GM15510 (cell line): ENCODE data around the gene PSKH1.

Experiments
- POLR2A ChIP-seq: IDR thresholded peaks from 3 replicates; pipeline ENCODE4 v1.6.1; 2011; ENCODE audit warnings: borderline replicate concordance; ENCODE audit not compliant: insufficient read length; ENCODE audit errors: extremely low read depth

PSKH1 gene

DNA sequence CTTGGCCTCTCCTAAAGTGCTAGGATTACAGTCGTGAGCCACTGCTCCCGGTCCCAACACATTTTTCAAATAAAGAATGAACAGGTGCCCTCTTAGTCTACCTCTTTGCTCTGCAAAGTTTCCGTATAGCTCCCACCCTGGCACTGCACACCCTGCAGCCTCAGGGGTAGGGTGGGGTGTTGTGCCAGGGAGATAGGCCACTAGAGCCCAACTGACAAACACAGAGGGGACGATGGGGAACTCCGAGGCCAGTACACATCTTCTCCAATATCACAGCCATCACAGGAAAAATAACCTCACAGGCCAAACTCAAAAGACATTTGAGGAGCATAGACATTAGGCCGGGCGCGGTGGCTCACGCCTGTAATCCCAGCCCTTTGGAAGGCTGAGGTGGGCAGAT, 78.1 kb downstream of the PSKH1 start:
- TF ChIP-seq POLR2A: no peak

- no peak for TF ChIP-seq POLR2A
These were observed 82.5 kb downstream of the PSKH1 start for GRCh38 chr16:67975321-67976105.

GRCh38 chr16:67976205-67976604, 83.2 kb downstream of the PSKH1 start:
- TF ChIP-seq POLR2A: no peak

DNA sequence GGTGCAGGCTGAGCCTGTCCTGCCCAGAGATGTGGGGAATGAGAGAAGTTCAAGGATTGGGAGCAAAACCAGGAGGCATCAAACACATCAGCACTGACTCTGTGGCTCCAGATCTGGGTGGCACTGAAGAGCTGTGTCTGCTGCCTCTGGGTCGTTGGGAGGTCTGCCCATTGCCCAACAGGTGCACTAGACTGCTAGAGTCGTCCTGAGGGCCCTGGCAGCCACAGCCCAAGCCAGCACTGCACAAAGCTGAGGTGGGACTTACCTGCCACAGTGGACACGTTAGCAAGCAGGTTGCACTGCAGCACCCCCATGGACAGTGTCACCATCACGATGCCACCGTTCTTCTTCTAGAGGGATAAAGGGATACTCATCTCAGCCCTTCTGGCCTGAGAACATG, 84.0 kb downstream of the PSKH1 start:
- no peak for TF ChIP-seq POLR2A

DNA sequence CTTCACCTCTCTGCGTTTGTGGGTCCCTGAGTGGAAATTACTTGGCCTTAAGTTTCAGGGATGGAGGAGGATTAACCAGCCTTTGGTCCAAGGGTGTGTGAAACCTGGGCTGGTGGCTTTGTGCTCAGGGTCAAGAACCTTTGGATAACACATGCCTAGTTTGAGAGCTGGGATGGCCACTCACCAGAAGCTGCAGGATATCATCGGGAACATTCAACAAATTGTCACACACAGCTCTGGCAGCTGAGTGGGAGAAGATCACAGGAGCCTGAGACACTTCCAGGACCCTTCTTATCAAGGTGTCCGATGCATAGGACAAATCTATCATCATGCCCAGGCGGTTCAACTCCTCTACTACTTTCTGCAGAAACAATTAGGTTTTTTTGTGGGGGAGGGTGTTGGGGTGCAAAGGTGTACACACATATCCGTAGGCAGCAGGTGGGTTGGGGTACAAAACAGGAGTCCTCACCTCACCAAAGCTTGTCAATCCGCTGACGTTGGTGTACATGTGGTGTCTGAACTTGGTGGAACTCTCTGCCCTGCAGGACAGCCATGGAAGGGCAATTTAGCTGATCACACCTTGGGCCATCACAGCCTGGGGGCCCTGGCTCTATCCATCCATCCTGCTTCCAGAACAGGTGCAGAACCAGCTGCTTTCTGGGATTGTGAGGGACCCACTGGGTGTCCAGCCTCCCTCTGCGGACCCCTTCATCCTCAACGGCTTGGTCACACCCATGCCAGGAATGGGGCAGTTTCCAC, 84.6 kb downstream of the PSKH1 start:
- TF ChIP-seq POLR2A: no peak
